Large intestine (tissue), 3 donors: ENCODE results near the gene AKAP11. TPM values are rescaled to one million over a fixed set of nuclear protein-coding genes. Genes with fewer than 3 reads are reported as not detected.
A peak's percentile ranks its signal among the peaks of the same experiment; 100 is the strongest.

Experiments
- DNase-seq, 2 donors: peaks; one replicate each; pipeline versions ENCODE4 v3.0.0 to v3.0.0-alpha.2; 2013
- H3K27ac ChIP-seq: one replicate; pipeline ENCODE4 v1.5.1; 2013; ENCODE audit warnings: low read length
- H3K27me3 ChIP-seq: 2 replicates; pipeline ENCODE4 v1.6.1; 2013; ENCODE audit warnings: low read length; ENCODE audit not compliant: control insufficient read depth, insufficient read depth
- H3K36me3 ChIP-seq: 2 replicates; pipeline ENCODE4 v1.6.1; 2013; ENCODE audit warnings: low read length; ENCODE audit not compliant: control insufficient read depth, insufficient read depth
- H3K4me1 ChIP-seq: one replicate; pipeline ENCODE4 v1.6.1; 2013; ENCODE audit warnings: low read length; ENCODE audit not compliant: control insufficient read depth, insufficient read depth
- H3K4me3 ChIP-seq: one replicate; pipeline ENCODE4 v1.5.1; 2013; ENCODE audit warnings: low read length
- H3K9me3 ChIP-seq: one replicate; pipeline ENCODE4 v1.6.1; 2013; ENCODE audit warnings: mild to moderate bottlenecking, low read depth, low read length, moderate library complexity; ENCODE audit not compliant: control insufficient read depth
- WGBS: methylation state at CpG from one replicate; pipeline ENCODE4 v1.1.5; 2013; ENCODE audit warnings: low lambda C conversion rate; ENCODE audit not compliant: insufficient coverage; 5-methylcytosine and 5-hydroxymethylcytosine counted together
- polyA plus RNA-seq: library from polyadenylated mRNA; unstranded; fragments of 120-200 nt; gene quantifications from one replicate; pipeline ENCODE4 v1.2.1, GENCODE V29; 2013

The AKAP11 gene
- polyA plus RNA-seq, 1 donor = 28.2 TPM

GRCh38 chr13:42246541-42246940, 25.4 kb upstream of the AKAP11 start:
- H3K27ac ChIP-seq = no peak overlapping the region
- WGBS = no CpG with 5 or more reads among the region's 8 CpGs
- H3K4me3 ChIP-seq = no peak overlapping the region
- H3K36me3 ChIP-seq = no peaks in the 10 kb centered on the region
- no peaks in the 10 kb centered on the region for H3K4me1 ChIP-seq
- no peak for DNase-seq
- no peaks in the 10 kb centered on the region for H3K9me3 ChIP-seq
- no peaks in the 10 kb centered on the region for H3K27me3 ChIP-seq

- Histone ChIP-seq H3K4me1 (no peaks in the 10 kb centered on the region), H3K36me3 (no peaks in the 10 kb centered on the region), H3K27ac (no peak overlapping the region), H3K9me3 (no peaks in the 10 kb centered on the region), H3K27me3 (no peaks in the 10 kb centered on the region), H3K4me3 (no peak overlapping the region)
- no CpG with 5 or more reads among the region's 2 CpGs for WGBS
- no peak for DNase-seq
Measured at GRCh38 chr13:42247883-42248282, 24.1 kb upstream of the AKAP11 start.

GRCh38 chr13:42255886-42256285, 16.1 kb upstream of the AKAP11 start:
- no CpG with 5 or more reads among the region's 5 CpGs for WGBS

GRCh38 chr13:42258747-42259146, 13.2 kb upstream of the AKAP11 start:
- WGBS = no CpG with 5 or more reads among the region's 5 CpGs
- Histone ChIP-seq H3K36me3 (no peaks in the 10 kb centered on the region), H3K4me3 (no peak overlapping the region), H3K4me1 (no peaks in the 10 kb centered on the region), H3K27me3 (no peaks in the 10 kb centered on the region), H3K27ac (no peak overlapping the region), H3K9me3 (no peaks in the 10 kb centered on the region)
- DNase-seq = no peak

More at GRCh38 chr13:42255886-42256285, 16.1 kb upstream of the AKAP11 start:
- Histone ChIP-seq H3K9me3 (no peaks in the 10 kb centered on the region), H3K36me3 (no peaks in the 10 kb centered on the region), H3K27ac (no peak overlapping the region), H3K27me3 (no peaks in the 10 kb centered on the region), H3K4me1 (no peaks in the 10 kb centered on the region), H3K4me3 (no peak overlapping the region)
- DNase-seq = no peak

GRCh38 chr13:42259515-42259914, 12.4 kb upstream of the AKAP11 start:
- Histone ChIP-seq H3K27me3 (no peaks in the 10 kb centered on the region), H3K4me3 (no peak overlapping the region), H3K4me1 (no peaks in the 10 kb centered on the region), H3K27ac (no peak overlapping the region), H3K36me3 (no peaks in the 10 kb centered on the region), H3K9me3 (no peaks in the 10 kb centered on the region)
- WGBS = no CpG with 5 or more reads among the region's 4 CpGs
- no peak for DNase-seq

- Histone ChIP-seq H3K27ac (no peak overlapping the region), H3K4me3 (no peak overlapping the region), H3K9me3 (no peaks in the 10 kb centered on the region), H3K4me1 (no peaks in the 10 kb centered on the region), H3K27me3 (no peaks in the 10 kb centered on the region), H3K36me3 (no peaks in the 10 kb centered on the region)
- DNase-seq = no peak
- WGBS = 100% methylated on average over 2 of the region's 8 CpGs
Measured at GRCh38 chr13:42260903-42261654, 10.9 kb upstream of the AKAP11 start.

- Histone ChIP-seq H3K4me3 (no peak overlapping the region), H3K4me1 (peaks cover 4% of the 10 kb centered on the region), H3K9me3 (no peaks in the 10 kb centered on the region), H3K36me3 (no peaks in the 10 kb centered on the region), H3K27me3 (no peaks in the 10 kb centered on the region), H3K27ac (no peak overlapping the region)
- DNase-seq = peak in 1 of 2 donors; percentile 16
- WGBS = no CpG with 5 or more reads among the region's 3 CpGs
Measured at GRCh38 chr13:42266473-42266872, 5.5 kb upstream of the AKAP11 start.

GRCh38 chr13:42270160-42270856, 1.6 kb upstream of the AKAP11 start:
- H3K4me1 ChIP-seq = peaks cover 4% of the 10 kb centered on the region
- no peak overlapping the region for H3K4me3 ChIP-seq

GRCh38 chr13:42270857-42271215, 1.1 kb upstream of the AKAP11 start:
- Histone ChIP-seq H3K36me3 (no peaks in the 10 kb centered on the region), H3K4me1 (peaks cover 4% of the 10 kb centered on the region), H3K9me3 (no peaks in the 10 kb centered on the region), H3K27ac (peak overlapping the region; percentile 85), H3K27me3 (no peaks in the 10 kb centered on the region), H3K4me3 (peak overlapping the region; percentile 72)
- DNase-seq = no peak
- 93% methylated on average over 3 of the region's 6 CpGs for WGBS

More at GRCh38 chr13:42270160-42270856, 1.6 kb upstream of the AKAP11 start:
- no peaks in the 10 kb centered on the region for H3K9me3 ChIP-seq
- H3K27me3 ChIP-seq = no peaks in the 10 kb centered on the region
- H3K27ac ChIP-seq = no peak overlapping the region
- no peaks in the 10 kb centered on the region for H3K36me3 ChIP-seq
- no peak for DNase-seq
- WGBS = 100% methylated on average over 3 of the region's 6 CpGs

GRCh38 chr13:42271337-42272114, 426 bp upstream of the AKAP11 start:
- H3K4me1 ChIP-seq = peaks cover 4% of the 10 kb centered on the region
- peak; percentile 97 to 98 for DNase-seq
- H3K27ac ChIP-seq = peak overlapping the region; percentile 85
- H3K4me3 ChIP-seq = peak overlapping the region; percentile 89
- H3K27me3 ChIP-seq = no peaks in the 10 kb centered on the region
- no peaks in the 10 kb centered on the region for H3K36me3 ChIP-seq
- no peaks in the 10 kb centered on the region for H3K9me3 ChIP-seq
- WGBS = no CpG with 5 or more reads among the region's 57 CpGs
